Transverse colon (tissue), 4 donors: ENCODE measurements around the gene MUC6. TPM values are rescaled to one million over a fixed set of nuclear protein-coding genes. Genes with fewer than 3 reads are reported as not detected.
"Not testable (repeated sequence)": the region's sequence is repeated elsewhere in the genome, so short reads cannot be mapped to it uniquely, and the experiment has no call there.

Experiments
- DNase-seq: peaks from one replicate; pipeline ENCODE4 v3.0.0-alpha.2; 2019
- H3K27ac ChIP-seq, 4 donors: fragments of 200-600 bp; sonication (generic); 2 replicates each; pipeline ENCODE4 v1.5.1; 2016 to 2018; ENCODE audit warnings: inconsistent platforms in 4 of 4
- H3K27me3 ChIP-seq: fragments of 200-600 bp; sonication (generic); 2 replicates; pipeline ENCODE4 v1.5.1; 2017; ENCODE audit warnings: inconsistent platforms
- H3K36me3 ChIP-seq, 4 donors: fragments of 200-600 bp; sonication (generic); 2 replicates each; pipeline ENCODE4 v1.5.1; 2017 to 2019; ENCODE audit warnings: inconsistent platforms in 4 of 4
- H3K4me1 ChIP-seq, 4 donors: fragments of 200-600 bp; sonication (generic); 2 replicates each; pipeline ENCODE4 v1.5.1; 2017 to 2020; ENCODE audit warnings: inconsistent platforms in 4 of 4
- H3K4me3 ChIP-seq, 4 donors: fragments of 200-600 bp; sonication (generic); 1 replicate in 1 of 4; 2 replicates in 3 of 4; pipeline versions ENCODE4 v1.5.1 to v1.6.1; 2017 to 2019; ENCODE audit warnings: inconsistent platforms in 4 of 4
- H3K9me3 ChIP-seq, 2 donors: fragments of 200-600 bp; sonication (generic); 2 replicates each; pipeline ENCODE4 v1.5.1; 2017 to 2019; ENCODE audit warnings: inconsistent platforms in 2 of 2
- EP300 ChIP-seq: sonication (generic); formaldehyde crosslinking; IDR thresholded peaks from one replicate; pipeline ENCODE4 v1.6.1; 2017; ENCODE audit warnings: antibody characterized with exemption, low read depth
- POLR2A ChIP-seq: fragments of 450-650 bp; IDR thresholded peaks from one replicate; pipeline ENCODE4 v1.6.1; 2016; ENCODE audit warnings: antibody characterized with exemption, mild to moderate bottlenecking, moderate library complexity
- POLR2AphosphoS5 ChIP-seq, 3 donors: sonication (generic); formaldehyde crosslinking; IDR thresholded peaks; one replicate each; pipeline ENCODE4 v1.6.1; 2016; ENCODE audit warnings: antibody characterized with exemption in 3 of 3
- WGBS, 2 donors: methylation state at CpG; one replicate each; pipeline ENCODE4 v1.1.5; 2018; ENCODE audit warnings: low coverage in 1 of 2; 5-methylcytosine and 5-hydroxymethylcytosine counted together
- in situ Hi-C, 4 donors: fragments of 200-750 bp; cut with MboI; loops; one replicate each; pipeline versions ENCODE4 v1.15.0 to v1.15.1; 2017; ENCODE audit warnings: low sequenced_read_pairs in 3 of 4, low pct_ligation_motif_present in 1 of 4, low pct_unique_long_range_greater_than_20kb in 1 of 4
- intact Hi-C: fragments of 100-400 bp; cut with DNase I; formaldehyde crosslinking; loops from one replicate; pipeline ENCODE4 v1.15.1; 2023; ENCODE audit warnings: low total_unique reads
- total RNA-seq, 4 donors: library from RNA; depleted of rRNA; stranded (reverse); fragments of >200 nt; gene quantifications; one replicate each; pipeline ENCODE4 v1.1.0, GENCODE V29; 2016
- TF ChIP-seq, protein P1 (sequence below), 5 experiments: fragments of 200-600 bp in 3 of 5; fragments of 450-650 bp in 2 of 5; sonication (generic) in 3 of 5; IDR thresholded peaks; 1 replicate in 2 of 5; 2 replicates in 3 of 5; pipeline ENCODE4 v1.5.1; 2016 to 2017; ENCODE audit warnings: antibody characterized with exemption in 5 of 5, inconsistent platforms in 3 of 5, mild to moderate bottlenecking in 2 of 5, moderate library complexity in 1 of 5

The MUC6 gene
- total RNA-seq, 4 donors from 2014 or later, result not detected

DNA sequence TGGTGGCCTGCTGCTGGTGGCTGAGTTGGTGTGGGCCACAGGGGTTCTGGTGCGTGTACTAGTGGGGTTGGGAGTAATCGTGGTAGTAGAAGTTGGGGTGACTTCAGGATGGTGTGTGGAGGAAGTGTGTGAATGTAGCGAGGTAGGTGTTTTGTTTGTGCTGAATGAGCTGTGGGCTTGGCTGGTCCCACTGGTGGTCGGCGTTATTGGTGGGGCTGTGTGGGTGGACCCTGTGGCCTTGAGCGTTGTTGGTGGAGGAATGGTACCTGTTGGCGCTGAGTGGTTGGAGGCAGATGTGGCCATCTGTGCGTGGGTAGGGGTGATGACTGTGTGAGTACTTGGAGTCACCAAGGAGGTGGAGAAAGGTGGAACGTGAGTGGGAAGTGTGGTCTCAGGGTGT lies 18.4 kb downstream of the MUC6 start:
- no peak for DNase-seq
- Histone ChIP-seq H3K27ac (no peak overlapping the region), H3K27me3 (no peaks in the 10 kb centered on the region), H3K4me1 (no peaks in the 10 kb centered on the region), H3K9me3 (no peaks in the 10 kb centered on the region), H3K4me3 (no peak overlapping the region), H3K36me3 (no peaks in the 10 kb centered on the region)
- intact Hi-C loops (no loop called here), in situ Hi-C loops (no loop called here)
- TF ChIP-seq POLR2A, result no peak
- no peak for TF ChIP-seq EP300
- no peak for TF ChIP-seq POLR2AphosphoS5 (IDR thresholded peaks at IDR 0.05)
- TF ChIP-seq, protein P1, sequence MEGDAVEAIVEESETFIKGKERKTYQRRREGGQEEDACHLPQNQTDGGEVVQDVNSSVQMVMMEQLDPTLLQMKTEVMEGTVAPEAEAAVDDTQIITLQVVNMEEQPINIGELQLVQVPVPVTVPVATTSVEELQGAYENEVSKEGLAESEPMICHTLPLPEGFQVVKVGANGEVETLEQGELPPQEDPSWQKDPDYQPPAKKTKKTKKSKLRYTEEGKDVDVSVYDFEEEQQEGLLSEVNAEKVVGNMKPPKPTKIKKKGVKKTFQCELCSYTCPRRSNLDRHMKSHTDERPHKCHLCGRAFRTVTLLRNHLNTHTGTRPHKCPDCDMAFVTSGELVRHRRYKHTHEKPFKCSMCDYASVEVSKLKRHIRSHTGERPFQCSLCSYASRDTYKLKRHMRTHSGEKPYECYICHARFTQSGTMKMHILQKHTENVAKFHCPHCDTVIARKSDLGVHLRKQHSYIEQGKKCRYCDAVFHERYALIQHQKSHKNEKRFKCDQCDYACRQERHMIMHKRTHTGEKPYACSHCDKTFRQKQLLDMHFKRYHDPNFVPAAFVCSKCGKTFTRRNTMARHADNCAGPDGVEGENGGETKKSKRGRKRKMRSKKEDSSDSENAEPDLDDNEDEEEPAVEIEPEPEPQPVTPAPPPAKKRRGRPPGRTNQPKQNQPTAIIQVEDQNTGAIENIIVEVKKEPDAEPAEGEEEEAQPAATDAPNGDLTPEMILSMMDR (IDR thresholded peaks at IDR 0.05), result no peak
- WGBS, 2 donors, result 80 to 82% methylated on average over 9 of the region's 9 CpGs

DNA sequence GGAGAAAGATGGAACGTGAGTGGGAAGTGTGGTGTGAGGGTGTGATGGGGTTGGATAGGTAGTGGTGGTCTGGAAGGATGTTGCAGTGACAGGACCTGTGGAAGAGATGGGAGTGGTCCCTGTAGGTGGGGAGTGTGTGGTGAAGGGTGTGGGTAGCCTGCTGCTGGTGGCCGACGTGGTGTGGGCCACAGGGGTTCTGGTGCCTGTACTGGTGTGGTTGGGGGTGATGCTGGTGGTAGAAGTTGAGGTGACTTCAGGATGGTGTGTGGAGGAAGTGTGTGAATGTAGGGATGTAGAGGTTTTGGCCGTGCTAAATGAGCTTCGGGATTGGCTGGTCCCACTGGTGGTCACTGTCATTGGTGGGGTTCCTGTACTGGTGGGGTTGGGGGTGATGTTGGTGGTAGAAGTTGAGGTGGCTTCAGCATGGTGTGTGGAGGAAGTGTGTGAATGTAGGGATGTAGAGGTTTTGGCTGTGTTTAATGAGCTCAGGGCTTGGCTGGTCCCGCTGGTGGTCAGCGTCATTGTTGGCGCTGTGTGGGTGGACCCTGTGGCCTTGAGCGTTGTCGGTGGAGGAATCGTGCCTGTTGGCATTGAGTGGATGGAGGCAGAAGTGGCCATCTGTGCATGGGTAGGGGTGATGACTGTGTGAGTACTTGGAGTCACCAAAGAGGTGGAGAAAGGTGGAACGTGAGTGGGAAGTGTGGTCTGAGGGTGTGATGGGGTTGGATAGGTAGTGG lies 19.1 kb downstream of the MUC6 start:
- Histone ChIP-seq H3K9me3 (no peaks in the 10 kb centered on the region), H3K36me3 (no peaks in the 10 kb centered on the region), H3K27ac (no peak overlapping the region), H3K4me3 (no peak overlapping the region), H3K4me1 (no peaks in the 10 kb centered on the region), H3K27me3 (no peaks in the 10 kb centered on the region)
- intact Hi-C loops (no loop called here), in situ Hi-C loops (no loop called here)
- TF ChIP-seq POLR2A, result no peak
- TF ChIP-seq POLR2AphosphoS5 (IDR thresholded peaks at IDR 0.05), result no peak
- no peak for TF ChIP-seq EP300
- TF ChIP-seq, protein P1 (IDR thresholded peaks at IDR 0.05), result no peak
- WGBS, 2 donors, result 79 to 80% methylated on average over 12 of the region's 12 CpGs
- DNase-seq, result no peak

DNA sequence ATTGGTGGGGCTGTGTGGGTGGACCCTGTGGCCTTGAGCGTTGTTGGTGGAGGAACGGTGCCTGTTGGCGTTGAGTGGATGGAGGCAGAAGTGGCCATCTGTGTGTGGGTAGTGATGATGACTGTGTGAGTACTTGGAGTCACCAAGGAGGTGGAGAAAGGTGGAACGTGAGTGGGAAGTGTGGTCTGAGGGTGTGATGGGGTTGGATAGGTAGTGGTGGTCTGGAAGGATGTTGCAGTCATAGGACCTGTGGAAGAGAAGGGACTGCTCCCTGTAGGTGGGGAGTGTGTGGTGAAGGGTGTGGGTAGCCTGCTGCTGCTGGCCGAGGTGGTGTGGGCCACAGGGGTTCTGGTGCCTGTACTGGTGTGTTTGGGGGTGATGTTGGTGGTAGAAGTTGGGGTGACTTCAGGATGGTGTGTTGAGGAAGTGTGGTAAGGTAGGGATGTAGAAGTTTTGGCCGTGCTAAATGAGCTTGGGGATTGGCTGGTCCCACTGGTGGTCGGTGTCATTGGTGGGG lies 19.9 kb downstream of the MUC6 start:
- H3K4me3 ChIP-seq, H3K27ac ChIP-seq, H3K27me3 ChIP-seq, in situ Hi-C loops, intact Hi-C loops, H3K9me3 ChIP-seq, DNase-seq, H3K36me3 ChIP-seq, H3K4me1 ChIP-seq: not testable (repeated sequence)
- 60 to 65% methylated on average over 7 of the region's 7 CpGs for WGBS, 2 donors

GRCh38 chr11:1015826-1016545 lies 20.5 kb downstream of the MUC6 start:
- no peak for DNase-seq
- H3K4me1 ChIP-seq, result no peaks in the 10 kb centered on the region
- no peaks in the 10 kb centered on the region for H3K9me3 ChIP-seq
- TF ChIP-seq EP300 (no peak), POLR2AphosphoS5 (IDR thresholded peaks at IDR 0.05) (no peak), POLR2A (no peak)
- TF ChIP-seq, protein P1 (IDR thresholded peaks at IDR 0.05), result no peak
- intact Hi-C loops (no loop called here), in situ Hi-C loops (no loop called here)
- whole genome bisulfite sequencing, 2 donors, result 88 to 90% methylated on average over 15 to 20 of the region's 20 CpGs
- H3K4me3 ChIP-seq, result no peak overlapping the region
- H3K36me3 ChIP-seq, result peaks cover 0 to 12% (median 5%) of the 10 kb centered on the region in 4 donors
- H3K27ac ChIP-seq, result no peak overlapping the region
- no peaks in the 10 kb centered on the region for H3K27me3 ChIP-seq
